CD4-positive, alpha-beta T cell treated with Interleukin-17A for 1 hour (primary cell): Measurements from ENCODE around the gene CSNK1G3.

Experiments used
- DNase-seq: peaks from one replicate; pipeline ENCODE4 v3.0.0-alpha.2; 2020

The CSNK1G3 gene

GRCh38 chr5:123651234-123651633 is 139.3 kb downstream of the CSNK1G3 start:
- DNase-seq: no peak

- no peak for DNase-seq
These were observed 147.0 kb downstream of the CSNK1G3 start for GRCh38 chr5:123659011-123659410.

DNA sequence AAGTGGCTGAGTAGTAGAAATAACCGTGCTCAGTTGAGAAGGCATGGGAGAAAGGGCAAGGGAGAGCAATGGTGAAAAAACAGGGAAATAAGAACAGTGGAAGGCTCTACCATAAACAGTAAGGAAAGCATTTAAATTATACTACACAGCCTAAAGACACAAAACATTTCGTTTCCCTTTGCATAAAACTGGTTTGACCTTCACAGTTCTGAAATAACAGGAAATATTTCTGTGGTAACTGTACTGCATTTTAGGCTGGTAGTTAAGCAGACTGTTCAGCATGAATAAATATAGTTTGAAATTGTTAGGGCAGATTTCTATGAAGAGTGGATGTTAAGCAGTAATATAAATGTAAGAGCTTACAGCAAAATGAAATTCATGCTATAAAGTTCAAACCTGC is 147.5 kb downstream of the CSNK1G3 start:
- no peak for DNase-seq

- DNase-seq: no peak
These were observed 153.0 kb downstream of the CSNK1G3 start for GRCh38 chr5:123664961-123665360.

DNA sequence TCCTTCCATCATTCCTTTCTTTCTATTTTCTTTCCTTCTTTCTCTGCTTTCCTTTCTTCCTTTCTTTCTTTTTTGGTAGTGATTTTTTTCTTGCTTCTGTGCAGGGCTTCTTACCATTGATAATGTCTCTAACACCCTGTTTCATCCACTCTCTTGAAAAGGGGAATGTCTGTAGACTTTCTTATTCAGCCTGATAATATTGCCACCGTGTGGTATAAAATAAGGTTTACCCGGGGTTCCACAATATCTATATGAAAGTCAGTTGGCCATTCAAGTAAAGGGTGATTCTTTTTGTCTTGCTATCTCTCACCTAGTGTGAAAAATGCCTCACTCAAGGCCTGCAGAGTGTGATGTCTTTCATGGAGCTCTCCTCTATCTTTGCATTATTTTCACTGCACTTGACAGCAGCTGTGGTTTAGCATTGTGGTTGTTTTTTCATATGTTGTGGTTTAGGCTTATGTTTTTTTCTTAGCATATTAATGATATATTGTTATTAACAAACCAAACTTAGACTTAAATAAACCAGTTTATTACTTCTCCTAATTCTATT is 153.9 kb downstream of the CSNK1G3 start:
- DNase-seq: no peak
